GM20000 (cell line): ENCODE data around the gene TRIM41.

Experiments used
- DNase-seq: peaks from one replicate; pipeline ENCODE4 v3.0.0; 2012; ENCODE audit warnings: low spot score
- CTCF ChIP-seq: IDR thresholded peaks from 2 replicates; pipeline ENCODE4 v1.5.1; 2012; ENCODE audit warnings: mild to moderate bottlenecking, control low read depth; ENCODE audit errors: extremely low read depth, missing control alignments

The TRIM41 gene

GRCh38 chr5:181255836-181256578 is 32.9 kb downstream of the TRIM41 start:
- no peak for DNase-seq
- TF ChIP-seq CTCF, result no peak

DNA sequence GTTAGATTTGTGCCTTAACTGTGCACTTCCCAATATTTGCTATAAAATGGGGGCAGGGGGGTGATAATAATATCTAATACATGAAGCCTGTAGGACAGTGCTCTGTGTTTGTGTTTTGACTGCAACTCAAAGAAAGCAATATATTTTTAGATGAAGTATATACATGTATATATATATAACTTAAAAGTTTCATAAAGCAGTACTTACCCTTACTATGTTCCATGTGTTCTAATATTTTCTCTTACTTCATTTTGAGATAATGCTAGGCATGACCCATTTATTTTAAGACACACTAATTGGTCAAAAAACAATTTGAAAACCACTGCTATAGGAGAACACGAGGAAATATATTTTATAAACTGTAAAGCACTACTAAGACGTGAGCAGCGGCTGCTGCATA is 35.5 kb downstream of the TRIM41 start:
- no peak for TF ChIP-seq CTCF
- DNase-seq, result no peak

DNA sequence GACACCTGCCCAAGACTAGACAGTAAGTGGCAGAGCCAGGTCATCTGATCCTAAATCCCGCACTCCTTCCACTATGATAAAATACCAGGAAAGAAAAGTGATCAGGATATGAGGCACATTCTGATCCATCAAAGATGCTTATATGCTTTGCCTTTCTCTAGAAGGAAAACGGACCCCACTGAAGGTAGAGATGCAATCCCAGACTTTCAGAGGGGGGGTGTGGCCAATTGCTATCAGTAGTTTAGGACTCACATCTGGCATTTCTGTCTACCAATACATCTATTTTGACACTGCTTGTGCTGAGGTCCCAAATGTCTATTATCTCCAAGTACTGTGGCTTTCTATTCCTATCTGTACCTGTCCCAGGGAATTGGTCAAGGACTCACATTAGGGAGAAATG is 36.2 kb downstream of the TRIM41 start:
- TF ChIP-seq CTCF, result no peak
- DNase-seq, result no peak

GRCh38 chr5:181259974-181260719 is 37.1 kb downstream of the TRIM41 start:
- DNase-seq, result no peak
- TF ChIP-seq CTCF, result no peak

GRCh38 chr5:181260720-181261319 is 37.7 kb downstream of the TRIM41 start, which contains the start of gene TRIM52:
TSS of gene TRIM52 (minus strand) at chr5:181261143. CDS start at chr5:181260813, 330 bp downstream.
- DNase-seq, result peak; percentile 92
- TF ChIP-seq CTCF, result no peak

- DNase-seq, result peak; percentile 75
- TF ChIP-seq CTCF, result no peak
These were observed 38.4 kb downstream of the TRIM41 start for GRCh38 chr5:181261320-181262049.
